Osteoblast (primary cell): Measurements from ENCODE around the gene CDH18. TPM values are rescaled to one million over a fixed set of nuclear protein-coding genes. Genes with fewer than 3 reads are reported as not detected.

Experiments
- DNase-seq: peaks from one replicate; pipeline ENCODE4 v3.0.0; 2011; ENCODE audit warnings: low spot score, mixed read lengths; ENCODE audit not compliant: insufficient read length; ENCODE audit errors: missing footprints
- H2AFZ ChIP-seq: 2 replicates; pipeline ENCODE4 v1.6.0; 2011; ENCODE audit warnings: mild to moderate bottlenecking, low read length
- H3K27ac ChIP-seq: 2 replicates; pipeline ENCODE4 v1.5.1; 2011; ENCODE audit warnings: mild to moderate bottlenecking, low read depth, low read length, moderate library complexity
- H3K27me3 ChIP-seq: 2 replicates; pipeline ENCODE4 v1.6.0; 2012; ENCODE audit warnings: mild to moderate bottlenecking, control low read depth, inconsistent platforms, low read length, moderate library complexity; ENCODE audit not compliant: insufficient read depth
- H3K36me3 ChIP-seq: 2 replicates; pipeline ENCODE4 v1.5.1; 2011; ENCODE audit warnings: mild to moderate bottlenecking, low read length, control low read depth, moderate library complexity; ENCODE audit not compliant: insufficient read depth
- H3K4me1 ChIP-seq: 2 replicates; pipeline ENCODE4 v1.5.1; 2011; ENCODE audit warnings: mild to moderate bottlenecking, low read length, control low read depth, moderate library complexity; ENCODE audit not compliant: insufficient read depth
- H3K4me2 ChIP-seq: 2 replicates; pipeline ENCODE4 v1.6.0; 2011; ENCODE audit warnings: mild to moderate bottlenecking, low read length; ENCODE audit not compliant: insufficient read depth
- H3K4me3 ChIP-seq: fragments of 200-600 bp; sonication (generic); 3 replicates; pipeline ENCODE4 v1.5.1; 2012; ENCODE audit warnings: mild to moderate bottlenecking, low read length, inconsistent platforms; ENCODE audit not compliant: insufficient read depth
- H3K79me2 ChIP-seq: 2 replicates; pipeline ENCODE4 v1.6.0; 2012; ENCODE audit warnings: mild to moderate bottlenecking, low read length, control low read depth, inconsistent platforms; ENCODE audit not compliant: insufficient read depth
- H3K9me3 ChIP-seq: 2 replicates; pipeline ENCODE4 v1.5.1; 2011; ENCODE audit warnings: low read depth, low read length, control low read depth
- H4K20me1 ChIP-seq: 2 replicates; pipeline ENCODE4 v1.6.0; 2012; ENCODE audit warnings: mild to moderate bottlenecking, low read length, control low read depth; ENCODE audit not compliant: insufficient read depth
- CTCF ChIP-seq: IDR thresholded peaks from 2 replicates; pipeline ENCODE4 v1.5.1; 2011; ENCODE audit warnings: mild to moderate bottlenecking, low read depth, low read length, moderate library complexity; ENCODE audit errors: extremely low read depth
- total RNA-seq: library from RNA; depleted of rRNA; stranded (reverse); fragments of >200 nt; gene quantifications from 2 replicates; pipeline ENCODE4 v1.2.3, GENCODE V29; 2012

The CDH18 gene
- total RNA-seq, 1 donor: 0.36 TPM

GRCh38 chr5:19565466-19565865, 422.5 kb downstream of the CDH18 start:
- Histone ChIP-seq H3K27me3 (no peaks in the 10 kb centered on the region), H3K4me3 (no peak overlapping the region), H2AFZ (no peak overlapping the region), H4K20me1 (no peaks in the 10 kb centered on the region), H3K36me3 (no peaks in the 10 kb centered on the region), H3K27ac (no peak overlapping the region), H3K79me2 (no peaks in the 10 kb centered on the region), H3K4me1 (no peaks in the 10 kb centered on the region), H3K9me3 (peaks cover 3% of the 10 kb centered on the region), H3K4me2 (no peak overlapping the region)
- no peak for TF ChIP-seq CTCF
- DNase-seq: no peak

- Histone ChIP-seq H3K4me2 (no peak overlapping the region), H3K9me3 (peaks cover 3% of the 10 kb centered on the region), H3K4me3 (no peak overlapping the region), H3K36me3 (no peaks in the 10 kb centered on the region), H3K4me1 (no peaks in the 10 kb centered on the region), H3K79me2 (no peaks in the 10 kb centered on the region), H3K27me3 (no peaks in the 10 kb centered on the region), H2AFZ (no peak overlapping the region), H4K20me1 (no peaks in the 10 kb centered on the region), H3K27ac (no peak overlapping the region)
- TF ChIP-seq CTCF: no peak
- no peak for DNase-seq
Observed at GRCh38 chr5:19564036-19564435, 424.0 kb downstream of the CDH18 start.

GRCh38 chr5:19555876-19556275, 432.1 kb downstream of the CDH18 start:
- no peaks in the 10 kb centered on the region for H3K27me3 ChIP-seq
- DNase-seq: no peak
- no peaks in the 10 kb centered on the region for H3K79me2 ChIP-seq
- TF ChIP-seq CTCF: no peak
- no peaks in the 10 kb centered on the region for H3K9me3 ChIP-seq
- no peak overlapping the region for H3K4me3 ChIP-seq
- H3K27ac ChIP-seq: no peak overlapping the region
- H3K4me1 ChIP-seq: no peaks in the 10 kb centered on the region
- H4K20me1 ChIP-seq: no peaks in the 10 kb centered on the region
- H3K36me3 ChIP-seq: no peaks in the 10 kb centered on the region
- H2AFZ ChIP-seq: no peak overlapping the region
- H3K4me2 ChIP-seq: no peak overlapping the region

GRCh38 chr5:19555436-19555835, 432.6 kb downstream of the CDH18 start:
- Histone ChIP-seq H4K20me1 (no peaks in the 10 kb centered on the region), H3K4me2 (no peak overlapping the region), H3K27ac (no peak overlapping the region), H3K4me3 (no peak overlapping the region), H3K79me2 (no peaks in the 10 kb centered on the region), H3K4me1 (no peaks in the 10 kb centered on the region), H3K27me3 (no peaks in the 10 kb centered on the region), H3K9me3 (no peaks in the 10 kb centered on the region), H2AFZ (no peak overlapping the region), H3K36me3 (no peaks in the 10 kb centered on the region)
- no peak for TF ChIP-seq CTCF
- no peak for DNase-seq
